Activated CD8-positive, alpha-beta memory T cell treated with anti-CD3 and anti-CD28 coated beads, Interleukin-2, amount 50 U/mL, for 1 hour (primary cell): ENCODE data around the gene LENEP.

Experiments used
- DNase-seq: peaks from one replicate; pipeline ENCODE4 v3.0.0-alpha.2; 2020; ENCODE audit errors: extremely low read depth

LENEP gene

DNA sequence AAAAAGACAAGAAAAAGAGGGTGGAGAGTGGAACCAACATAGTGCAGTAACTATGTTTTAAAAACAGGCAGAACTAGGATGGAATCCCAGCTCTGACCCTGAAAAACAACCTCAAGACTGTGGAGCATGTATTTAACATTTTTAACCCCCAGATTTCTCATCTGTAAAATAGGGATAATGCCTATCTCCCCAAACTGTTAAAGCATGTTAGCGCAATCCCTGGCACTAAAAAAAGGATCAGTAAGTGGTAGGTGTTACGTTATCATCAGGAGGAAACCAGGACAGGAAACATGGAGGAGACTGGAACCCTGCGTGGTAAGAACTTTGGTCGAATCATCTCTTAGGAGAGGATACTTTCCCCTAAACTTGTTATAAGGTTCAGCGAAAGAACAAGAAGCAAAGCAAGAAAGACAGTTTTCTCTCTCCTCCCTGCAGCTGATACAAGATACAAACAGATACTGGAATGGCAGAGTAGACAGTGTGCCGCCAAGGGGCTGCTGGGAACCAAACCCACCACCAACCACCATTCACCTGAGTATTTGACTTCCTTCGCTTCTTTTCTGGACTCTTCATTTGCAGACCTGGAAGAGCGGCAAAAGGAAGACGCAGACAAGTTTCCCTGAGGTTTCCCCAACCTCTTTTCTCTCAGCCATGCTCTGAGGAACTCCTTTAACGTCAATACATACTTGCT is 32.8 kb upstream of the LENEP start:
- DNase-seq, result no peak

DNA sequence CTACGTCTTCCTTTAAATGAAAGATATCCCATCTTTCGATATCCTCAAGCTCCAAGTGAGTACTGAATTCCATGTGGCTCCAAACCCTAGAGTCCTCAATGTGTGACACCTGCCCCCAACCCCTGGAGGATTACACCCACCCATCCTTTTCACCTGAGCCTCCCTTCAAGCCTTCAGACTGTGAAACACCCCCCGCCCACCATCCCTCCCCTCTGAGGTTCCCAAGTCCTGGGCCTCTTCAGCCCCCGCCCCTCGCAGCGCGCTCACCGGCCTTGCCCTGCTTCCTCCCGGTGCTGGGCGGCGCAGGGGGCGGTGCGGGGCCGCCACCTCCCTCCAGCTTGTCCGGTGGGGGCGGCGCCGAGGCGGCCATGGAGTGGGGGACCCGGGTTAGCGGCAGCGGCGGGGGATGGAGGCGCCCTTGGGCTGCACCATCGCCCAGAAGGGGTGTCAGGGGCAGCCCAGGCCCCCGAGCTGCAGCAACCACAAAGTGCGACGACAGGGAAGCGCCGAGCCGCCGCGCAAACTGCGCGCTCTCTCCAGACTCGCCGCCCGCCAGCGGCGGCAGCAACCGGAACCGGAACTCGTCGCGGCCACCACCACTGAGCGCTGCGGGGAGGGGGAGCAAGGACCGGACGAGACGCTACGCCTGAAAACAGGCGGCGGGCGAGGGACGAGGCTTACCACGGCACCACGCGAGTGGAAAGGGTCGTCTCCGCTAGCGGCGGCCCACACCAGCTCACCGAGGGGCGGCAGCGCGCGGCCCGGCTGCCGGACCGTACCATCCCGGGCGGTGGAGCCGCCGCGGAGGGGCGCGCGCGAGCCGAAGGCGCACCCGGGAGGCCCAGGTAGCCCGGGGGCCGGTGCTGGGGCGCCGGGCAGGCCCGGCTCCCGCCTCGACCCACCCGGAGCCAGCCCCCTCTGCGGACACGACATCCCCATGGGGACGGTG is 31.9 kb upstream of the LENEP start, which contains the start of gene PYGO2:
PYGO2 (minus strand) TSS at position 576 of the 949 bp plus-strand sequence; CDS start at position 370, 206 bp downstream.
- peak; percentile 36 for DNase-seq

DNA sequence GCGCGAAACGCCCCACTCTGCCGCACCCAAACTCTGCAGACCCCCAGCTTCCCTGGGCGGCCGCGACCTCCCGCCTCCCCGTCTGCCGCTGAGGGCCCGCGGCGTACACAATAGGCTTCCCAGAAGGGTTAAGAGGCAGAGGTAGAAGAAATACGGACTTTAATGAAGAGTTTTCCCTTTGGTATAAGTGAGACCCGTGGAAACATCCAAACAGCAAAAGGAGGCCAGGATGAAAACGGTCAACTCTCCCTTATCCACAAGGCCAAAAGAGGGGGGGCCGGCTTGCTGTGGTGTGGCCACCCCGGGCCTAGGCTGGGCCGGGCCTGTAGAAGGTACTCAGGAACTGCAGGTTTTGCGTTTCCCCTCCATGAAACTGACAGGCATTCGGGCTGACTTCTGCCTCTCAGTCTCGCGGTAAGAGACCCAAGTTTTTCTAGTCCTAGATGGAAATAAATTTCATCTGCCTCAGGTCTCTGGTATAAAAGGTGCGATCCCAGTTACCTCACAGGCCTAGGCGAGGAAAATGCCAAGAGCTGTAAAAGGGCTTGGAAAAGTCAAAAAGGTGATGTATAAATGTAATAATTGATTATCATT is 31.1 kb upstream of the LENEP start:
- no peak for DNase-seq

DNA sequence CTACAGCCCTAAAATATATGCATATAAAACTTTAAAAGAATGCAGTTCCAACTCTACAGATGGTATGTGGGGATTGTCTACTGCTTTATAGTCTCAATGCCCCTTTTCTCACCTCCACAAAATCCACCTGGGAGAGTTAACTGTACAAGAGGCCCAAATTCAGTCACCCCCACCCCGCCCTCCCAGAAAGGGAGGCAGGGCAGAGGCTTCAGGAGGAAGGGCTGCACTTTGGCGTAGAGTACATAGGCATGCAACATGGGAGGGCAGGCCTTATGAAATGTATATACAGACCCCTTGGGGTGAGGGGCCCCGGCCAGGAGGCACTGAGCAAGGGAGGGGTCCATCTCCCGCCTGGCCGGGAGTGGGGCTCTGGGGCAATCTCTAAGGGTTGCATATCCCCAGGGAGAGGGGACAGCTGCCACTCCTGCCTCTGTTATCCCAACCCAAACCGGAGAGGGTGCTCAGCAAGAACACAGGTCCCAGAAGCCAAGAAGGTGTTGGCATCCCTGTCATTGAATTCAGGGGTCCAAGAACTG is 30.5 kb upstream of the LENEP start:
- DNase-seq, result no peak

DNA sequence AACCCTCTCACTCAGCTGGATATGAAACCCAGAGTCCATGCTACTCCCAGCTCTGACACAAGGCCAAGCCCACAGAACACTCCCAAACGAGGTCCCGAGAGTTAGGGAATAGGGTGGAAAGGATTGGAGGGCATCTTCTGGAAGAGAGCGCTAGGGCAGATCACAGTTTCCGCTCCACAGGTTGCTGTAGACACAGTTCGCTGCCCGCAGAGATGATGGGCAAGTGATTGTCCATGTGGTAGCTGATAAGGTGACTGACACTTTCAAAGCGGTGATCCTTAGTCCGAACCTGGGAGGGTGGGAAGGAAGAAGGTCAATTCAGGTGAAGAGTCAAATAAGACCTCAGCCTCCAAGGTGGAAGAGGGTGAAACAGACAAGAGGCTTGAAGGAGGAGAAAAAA is 29.7 kb upstream of the LENEP start:
- DNase-seq, result no peak

DNA sequence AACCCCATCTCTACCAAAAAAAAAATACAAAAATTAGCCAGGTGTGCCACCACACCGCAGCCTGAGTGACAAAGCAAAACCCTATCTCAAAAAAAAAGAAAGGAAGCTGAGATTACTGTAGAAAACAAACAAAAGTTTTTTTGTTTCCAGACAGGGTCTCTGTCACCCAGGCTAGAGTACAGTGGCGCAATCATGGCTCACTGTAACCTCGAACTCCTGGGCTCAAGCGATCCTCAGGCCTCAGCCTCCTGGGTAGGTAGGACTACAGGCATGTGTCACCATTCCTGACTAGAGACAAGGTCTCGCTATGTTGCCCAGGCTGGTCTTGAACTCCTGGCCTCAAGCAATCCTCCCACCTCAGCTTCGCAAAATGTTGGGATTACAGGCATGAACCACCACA is 29.0 kb upstream of the LENEP start:
- no peak for DNase-seq

DNA sequence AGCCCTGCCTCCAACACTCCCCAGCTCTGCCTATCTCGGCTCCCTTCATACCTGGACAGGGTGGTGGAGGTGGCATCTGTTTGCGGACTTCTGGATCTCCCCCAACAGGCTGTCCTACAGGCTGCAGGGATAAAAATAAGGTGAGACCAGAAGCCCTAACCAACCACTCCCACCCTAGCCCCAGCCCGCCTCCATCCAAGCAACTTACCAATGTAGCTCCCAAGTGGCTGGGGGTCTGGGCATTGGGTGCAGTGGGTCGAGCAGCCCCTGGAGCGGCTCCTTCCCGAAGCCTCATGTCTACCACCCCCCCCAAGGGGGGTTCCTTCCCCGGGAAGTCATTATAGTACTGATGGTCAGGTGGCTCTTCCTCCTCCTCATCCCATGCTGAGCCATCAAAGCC is 27.3 kb upstream of the LENEP start:
- no peak for DNase-seq

DNA sequence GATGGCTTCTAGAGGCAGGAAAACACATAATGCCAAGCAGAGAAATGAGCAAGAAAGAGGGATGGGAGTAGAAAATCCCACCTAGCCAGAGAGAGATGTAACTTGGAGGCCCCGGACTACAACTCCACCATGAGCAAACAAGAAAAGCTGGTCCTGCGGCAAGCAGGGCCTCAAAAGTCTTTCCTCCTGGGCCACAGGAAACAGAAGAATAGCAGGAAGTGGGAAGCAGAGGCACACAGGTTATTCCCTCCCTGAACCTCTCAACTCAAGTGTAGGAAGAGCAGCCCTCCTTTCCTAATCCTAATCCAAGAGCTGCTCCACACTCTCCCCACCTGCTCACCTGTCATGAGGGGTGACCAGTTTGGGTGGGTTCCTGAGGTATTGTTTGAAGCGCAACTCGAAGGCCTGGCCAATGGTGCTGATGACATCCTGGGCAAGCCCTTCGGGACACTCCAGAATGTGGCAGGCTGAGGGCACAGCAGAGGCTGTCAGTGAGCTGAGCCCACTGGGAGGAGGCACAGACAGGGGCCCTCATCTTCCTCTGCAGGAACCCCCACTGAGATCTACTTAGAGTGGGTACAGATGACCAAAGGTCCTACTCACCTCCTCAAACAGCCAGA is 25.9 kb upstream of the LENEP start:
- DNase-seq, result no peak

DNA sequence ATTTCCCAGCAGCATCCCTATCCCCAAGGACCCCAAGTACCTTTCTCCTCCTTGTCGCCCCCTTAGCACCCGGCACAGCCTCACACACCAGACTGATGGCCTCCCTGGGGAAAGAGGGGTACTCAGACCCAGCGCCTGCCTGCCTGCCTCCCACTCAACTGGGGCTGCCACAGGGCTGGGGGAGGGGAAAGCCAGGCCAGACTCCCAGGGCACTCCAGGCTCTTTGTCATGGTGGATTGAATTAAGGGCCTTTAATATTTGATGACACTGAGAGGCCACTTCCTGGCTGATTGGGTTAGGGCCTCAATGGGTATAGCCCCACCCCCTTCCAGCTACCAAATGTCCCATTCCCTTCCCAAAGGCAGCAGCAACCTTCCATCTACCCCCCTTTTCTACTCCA is 24.7 kb upstream of the LENEP start:
- no peak for DNase-seq

DNA sequence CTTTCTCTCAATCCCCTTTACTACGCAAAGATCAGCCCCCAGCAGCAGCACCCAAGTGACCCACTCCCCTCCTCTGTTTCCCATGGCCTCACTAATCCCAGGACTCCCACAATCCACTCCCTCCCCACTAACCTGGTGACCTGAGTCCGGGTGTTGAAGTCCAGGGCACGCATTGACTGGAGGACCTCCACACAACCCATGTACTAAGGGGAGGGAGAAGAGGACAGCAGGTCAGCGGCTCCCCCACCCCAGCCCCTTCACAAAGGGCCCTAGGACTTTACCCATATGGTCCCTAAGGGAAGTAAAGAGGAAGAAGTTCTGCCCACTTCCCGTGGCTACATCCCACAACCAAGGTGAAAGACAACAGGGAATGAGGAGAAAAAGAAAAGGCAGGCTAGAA is 24.1 kb upstream of the LENEP start:
- DNase-seq, result no peak

DNA sequence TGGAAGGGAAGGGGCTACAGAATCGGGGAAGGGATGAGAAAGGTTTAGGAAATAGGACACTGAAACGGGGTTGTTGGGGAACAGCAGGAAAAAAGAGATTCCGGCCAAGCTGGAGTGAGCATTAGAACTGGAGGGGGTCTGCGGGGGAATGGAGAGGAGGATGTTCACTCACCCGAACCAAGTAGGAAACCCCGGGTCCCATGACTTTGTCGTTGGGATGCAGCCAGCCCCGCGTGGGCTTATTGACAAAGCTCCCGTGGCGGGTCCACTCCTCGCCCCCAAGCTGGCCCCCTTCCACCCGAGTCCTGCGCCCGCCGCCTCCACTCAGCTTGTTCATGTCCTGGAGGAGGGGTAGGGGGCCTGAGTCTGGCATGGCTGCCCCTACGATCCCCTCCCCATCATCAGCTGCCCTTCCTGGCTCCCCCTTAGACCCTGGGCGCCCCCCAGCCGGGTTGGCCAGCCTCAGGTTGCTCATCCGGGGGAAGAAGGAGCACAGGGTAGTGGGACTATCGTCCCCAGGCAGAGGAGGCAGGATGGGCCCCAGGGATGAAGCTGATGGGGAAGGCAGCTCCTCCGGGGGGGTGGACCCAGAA is 23.4 kb upstream of the LENEP start:
- no peak for DNase-seq

DNA sequence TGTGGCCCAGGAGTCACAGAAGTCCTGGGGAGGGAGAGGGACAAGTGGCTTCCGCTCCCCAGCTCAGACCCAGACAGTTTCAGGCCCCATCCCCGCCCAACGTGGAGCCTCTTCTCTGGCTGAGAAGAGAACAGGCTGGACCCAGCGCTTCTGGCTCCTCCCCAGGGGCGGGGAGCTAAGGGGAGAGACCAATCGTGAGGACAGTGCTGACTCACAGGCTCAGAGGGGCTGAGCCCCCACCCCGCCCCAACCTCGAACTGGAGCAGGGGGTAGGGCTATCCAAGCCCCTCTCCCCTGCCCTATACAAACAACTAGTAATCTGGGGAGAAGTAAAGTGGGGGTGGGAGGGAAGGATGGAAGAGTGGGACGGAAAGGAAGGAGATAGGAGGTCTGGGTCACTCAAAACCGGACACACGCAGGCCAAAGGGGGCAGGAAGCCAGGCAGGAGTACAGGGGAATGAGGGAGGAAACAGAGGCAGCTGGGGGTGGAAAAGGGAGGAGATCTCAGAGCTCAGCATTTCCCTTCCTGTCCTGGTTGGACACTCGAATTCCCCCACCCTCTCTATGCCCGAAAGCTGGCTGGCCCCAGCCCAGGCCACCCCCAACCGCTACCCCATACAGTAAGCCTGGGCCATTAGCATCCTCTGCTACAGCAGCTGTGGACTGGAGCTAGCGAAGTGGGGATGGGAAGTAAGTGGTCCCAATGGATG is 22.6 kb upstream of the LENEP start, which contains the start of gene SHC1:
SHC1 (minus strand) TSS at position 117 of the 710 bp plus-strand sequence. CDS start 221 bp downstream, outside the sequence.
- no peak for DNase-seq

DNA sequence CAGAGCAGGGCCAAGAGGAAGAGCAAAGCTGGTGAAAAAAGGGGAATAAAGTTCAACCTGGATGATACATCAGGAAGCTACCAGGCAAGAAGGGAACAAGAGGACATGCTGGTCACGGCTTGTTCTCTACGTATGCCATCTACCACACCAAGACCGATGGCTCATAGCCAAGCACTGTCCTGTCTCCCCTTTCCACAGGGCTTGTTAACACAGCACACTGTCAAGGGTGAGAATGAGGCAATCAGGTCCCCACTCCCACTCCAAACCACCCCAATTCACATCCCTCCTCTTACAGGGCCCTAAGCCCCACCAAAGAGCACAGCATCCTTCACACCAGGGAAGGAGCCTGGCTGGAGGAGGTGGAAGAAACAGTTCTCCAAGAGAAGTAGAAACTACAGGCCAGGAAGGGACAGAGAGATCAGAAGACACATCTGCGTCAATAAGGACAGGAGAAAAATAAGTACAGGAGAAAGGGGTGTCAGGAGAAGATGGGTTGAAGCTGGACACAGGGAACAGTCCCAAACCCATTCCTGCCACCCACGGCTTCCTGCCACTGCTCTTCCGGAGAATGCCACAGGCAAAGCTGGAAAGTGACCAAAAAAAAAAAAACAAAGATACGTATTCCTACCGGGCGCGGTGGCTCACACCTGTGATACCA is 21.9 kb upstream of the LENEP start:
- DNase-seq, result no peak

DNA sequence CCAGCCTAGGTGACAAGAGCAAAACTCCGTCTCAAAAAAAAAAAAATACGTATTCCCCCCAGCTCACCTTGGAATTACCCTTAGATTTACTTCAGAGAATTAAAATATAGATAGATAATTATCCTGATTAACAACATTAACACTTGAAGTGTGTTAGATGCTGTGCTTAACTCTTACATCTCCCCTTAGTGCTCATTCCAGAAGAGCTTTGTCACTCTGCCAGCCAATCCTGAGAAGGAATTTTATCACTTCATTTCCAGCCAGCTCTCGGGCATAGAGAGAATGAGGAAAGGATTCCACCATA is 21.2 kb upstream of the LENEP start:
- DNase-seq, result no peak

DNA sequence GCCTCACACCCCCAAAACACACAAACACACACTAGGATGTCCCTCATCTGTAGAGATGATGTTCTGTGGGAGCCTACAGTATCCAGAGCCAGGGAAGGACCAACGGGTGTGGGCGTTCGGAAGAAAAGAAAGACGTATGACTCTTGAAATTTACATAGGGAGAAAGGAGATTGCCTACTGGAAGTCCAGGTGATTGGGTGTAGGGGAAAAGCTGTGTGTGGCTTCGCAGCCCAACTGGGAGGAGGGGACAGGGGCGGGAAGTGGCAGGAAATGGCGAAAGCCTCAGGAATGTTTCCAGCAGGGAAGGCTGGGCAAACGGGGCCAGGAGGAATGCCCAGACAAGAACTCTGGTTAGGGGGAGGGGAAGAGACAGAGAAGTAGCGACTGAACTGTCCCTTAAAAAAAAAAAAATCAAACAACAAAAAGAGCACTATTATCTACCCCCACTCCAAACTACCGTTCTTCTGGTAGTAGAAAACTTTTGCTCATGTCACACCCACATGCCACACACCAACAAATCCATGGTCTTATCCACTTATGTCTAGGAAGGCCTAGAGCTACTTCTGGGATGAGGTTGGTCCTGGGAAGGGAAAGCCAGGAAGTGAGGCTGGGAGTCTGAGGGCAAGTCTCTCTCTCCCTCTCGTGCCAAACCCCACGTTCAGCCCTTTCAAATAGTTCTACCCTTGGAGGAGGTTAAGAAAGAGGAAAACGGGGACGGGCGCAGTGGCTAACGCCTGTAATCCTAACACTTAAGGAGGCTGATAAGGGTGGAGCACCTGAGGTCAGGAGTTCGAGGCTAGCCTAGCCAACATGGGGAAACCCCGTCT is 20.7 kb upstream of the LENEP start:
- DNase-seq, result no peak

DNA sequence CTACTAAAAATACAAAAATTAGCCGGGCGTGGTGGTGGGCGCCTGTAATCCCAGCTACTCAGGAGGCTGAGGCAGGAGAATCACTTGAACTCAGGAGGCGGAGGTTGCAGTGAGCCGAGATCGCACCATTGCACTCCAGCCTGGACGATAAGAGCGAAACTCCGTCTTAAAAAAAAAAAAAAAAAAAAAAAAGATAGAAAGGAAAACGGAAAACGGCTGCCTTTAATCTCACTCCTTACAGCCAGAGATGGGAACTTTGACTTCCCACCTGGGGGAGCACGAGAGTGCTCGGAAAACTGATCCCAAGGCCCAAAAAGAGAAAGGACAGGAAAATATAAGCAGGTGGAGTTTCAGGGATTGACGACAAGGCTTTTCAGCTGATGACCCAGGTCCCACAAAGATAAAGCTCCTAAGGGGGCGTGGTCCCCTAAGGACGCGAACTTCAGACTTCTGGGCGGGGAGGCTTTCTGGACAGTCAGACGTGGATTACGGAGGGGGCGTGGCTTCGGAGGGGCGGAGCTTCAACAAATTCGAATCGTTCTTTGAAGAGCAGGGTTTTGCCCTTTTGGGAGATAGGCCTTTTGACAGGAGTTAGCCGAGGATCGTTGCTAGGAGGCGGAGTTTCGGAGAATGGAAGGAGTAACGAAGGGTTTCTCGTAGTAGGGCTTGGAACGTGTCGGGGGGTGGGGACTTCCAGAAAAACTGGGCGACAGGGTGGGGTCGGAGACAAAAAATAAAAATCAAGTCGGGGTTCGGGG is 19.9 kb upstream of the LENEP start:
- peak; percentile 61 for DNase-seq

DNA sequence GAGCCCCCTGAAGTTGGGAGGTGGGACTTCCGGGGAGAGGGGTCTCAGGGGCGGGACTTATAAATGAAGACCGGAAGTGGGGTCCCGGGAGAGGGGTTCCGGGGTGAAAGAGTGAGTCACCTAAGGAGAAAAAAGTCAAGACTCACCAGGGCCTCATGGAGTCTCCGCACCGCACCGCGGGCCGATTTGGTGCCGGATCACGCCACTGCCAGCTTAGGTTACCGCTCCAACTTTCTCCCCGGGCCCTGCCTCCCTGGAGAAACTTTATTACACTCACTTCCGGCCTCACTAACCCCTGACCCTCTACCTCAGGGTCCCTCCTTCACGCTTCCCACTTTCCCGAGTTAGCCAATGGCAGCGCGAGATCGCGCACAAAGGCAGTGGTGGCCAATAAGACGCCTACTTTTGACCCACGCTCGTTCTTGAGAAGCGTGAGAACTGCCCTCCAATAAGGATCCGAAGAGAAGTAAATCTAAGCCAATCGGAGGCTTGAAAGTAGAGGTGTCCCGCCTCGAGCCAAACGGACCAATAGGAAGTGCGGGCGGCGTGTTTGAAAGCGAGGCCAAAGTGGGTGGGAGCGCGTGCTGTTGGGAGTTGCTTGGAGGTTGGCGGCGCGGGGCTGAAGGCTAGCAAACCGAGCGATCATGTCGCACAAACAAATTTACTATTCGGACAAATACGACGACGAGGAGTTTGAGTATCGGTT is 19.1 kb upstream of the LENEP start, which contains the start of gene CKS1B:
CKS1B (plus strand) TSS at position 580 of the 706 bp plus-strand sequence; CDS start at position 645, 65 bp downstream.
- peak; percentile 97 for DNase-seq
